Measurements from ENCODE around the gene KCTD21.

The KCTD21 gene

GRCh38 chr11:78218707-78219492 lies 30.5 kb upstream of the KCTD21 start:
- peak; percentile 37 for DNase-seq

DNA sequence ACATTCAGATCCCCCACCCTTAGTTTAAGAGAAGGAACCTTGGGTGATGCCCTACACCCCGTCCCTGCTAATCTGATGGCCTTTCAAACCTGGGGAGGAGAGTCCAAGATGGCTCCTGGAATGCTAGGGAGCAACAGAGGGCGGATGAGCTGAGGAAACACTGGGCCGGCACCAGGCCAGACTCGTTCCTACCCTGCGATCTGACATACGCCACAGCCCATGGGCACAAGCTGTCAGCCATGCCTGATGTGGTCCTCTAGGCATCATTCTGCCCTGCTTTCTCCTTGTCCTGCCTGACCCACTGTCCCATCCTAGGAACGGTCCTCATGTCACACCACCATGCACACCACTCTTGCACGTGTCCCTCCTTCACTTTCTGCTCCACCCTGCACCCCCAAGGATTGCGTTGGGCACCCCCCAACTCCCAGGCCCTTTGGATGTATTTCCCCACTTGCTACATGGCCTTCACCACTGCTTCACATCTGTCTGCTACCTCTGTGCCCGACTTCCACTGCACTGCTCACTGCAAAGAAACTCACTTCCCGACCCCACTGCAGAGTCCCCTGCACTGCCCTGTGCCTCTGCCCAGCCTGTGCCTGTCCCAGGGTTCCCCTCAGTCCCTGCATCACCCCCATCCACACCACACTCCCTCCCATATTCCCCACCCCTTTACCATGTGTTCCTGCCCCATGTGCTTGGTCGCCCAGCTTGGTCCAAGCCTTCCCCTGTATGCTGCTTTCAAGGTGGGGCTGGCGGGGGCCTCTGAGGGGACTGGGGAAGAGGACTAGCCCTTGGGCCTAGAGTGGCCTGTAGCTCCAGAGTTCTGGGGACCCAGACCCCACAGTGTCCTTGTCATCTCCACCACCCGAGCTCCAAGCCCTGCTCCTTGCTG lies 29.5 kb upstream of the KCTD21 start:
- DNase-seq = peak; percentile 29

DNA sequence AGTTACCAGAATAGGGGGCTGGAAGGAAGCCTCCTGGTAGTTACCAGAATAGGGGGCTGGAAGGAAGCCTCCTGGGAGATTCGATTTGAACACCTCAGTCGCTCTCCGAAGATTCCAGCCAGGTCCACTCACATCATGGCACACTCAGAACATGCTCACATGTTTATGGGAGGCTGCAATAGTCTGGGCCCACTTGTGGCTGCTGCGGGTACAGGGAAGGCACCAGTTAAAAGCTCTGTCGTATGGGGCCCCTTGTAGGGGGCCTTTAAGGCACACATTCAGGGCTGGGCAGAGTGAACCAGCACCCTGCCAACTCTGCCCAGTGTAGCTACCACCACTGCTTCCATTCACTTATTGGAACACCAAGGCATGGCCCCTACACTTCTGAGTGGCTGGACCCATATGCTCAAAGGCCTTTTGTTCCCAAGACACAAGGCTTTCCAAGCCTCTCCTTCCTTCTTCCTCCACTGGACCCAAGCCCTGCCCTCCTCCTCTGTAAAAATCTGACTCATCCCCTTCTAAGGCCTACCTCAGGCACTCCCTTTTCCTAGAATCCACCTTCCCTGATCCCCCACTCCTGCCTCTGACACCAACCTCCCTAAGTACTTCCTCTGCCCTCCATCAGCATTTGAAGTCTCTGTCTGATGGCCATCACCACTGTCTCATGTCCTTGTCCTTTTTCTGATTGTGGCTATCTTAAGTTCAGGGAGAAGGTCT lies 28.3 kb upstream of the KCTD21 start:
- DNase-seq = peak; percentile 42

- DNase-seq = peak; percentile 32
These were observed 27.6 kb upstream of the KCTD21 start for GRCh38 chr11:78216021-78216420.

GRCh38 chr11:78214331-78215194 lies 26.1 kb upstream of the KCTD21 start:
- DNase-seq = peak; percentile 28

GRCh38 chr11:78213526-78214330 lies 25.3 kb upstream of the KCTD21 start:
- no peak for DNase-seq

DNA sequence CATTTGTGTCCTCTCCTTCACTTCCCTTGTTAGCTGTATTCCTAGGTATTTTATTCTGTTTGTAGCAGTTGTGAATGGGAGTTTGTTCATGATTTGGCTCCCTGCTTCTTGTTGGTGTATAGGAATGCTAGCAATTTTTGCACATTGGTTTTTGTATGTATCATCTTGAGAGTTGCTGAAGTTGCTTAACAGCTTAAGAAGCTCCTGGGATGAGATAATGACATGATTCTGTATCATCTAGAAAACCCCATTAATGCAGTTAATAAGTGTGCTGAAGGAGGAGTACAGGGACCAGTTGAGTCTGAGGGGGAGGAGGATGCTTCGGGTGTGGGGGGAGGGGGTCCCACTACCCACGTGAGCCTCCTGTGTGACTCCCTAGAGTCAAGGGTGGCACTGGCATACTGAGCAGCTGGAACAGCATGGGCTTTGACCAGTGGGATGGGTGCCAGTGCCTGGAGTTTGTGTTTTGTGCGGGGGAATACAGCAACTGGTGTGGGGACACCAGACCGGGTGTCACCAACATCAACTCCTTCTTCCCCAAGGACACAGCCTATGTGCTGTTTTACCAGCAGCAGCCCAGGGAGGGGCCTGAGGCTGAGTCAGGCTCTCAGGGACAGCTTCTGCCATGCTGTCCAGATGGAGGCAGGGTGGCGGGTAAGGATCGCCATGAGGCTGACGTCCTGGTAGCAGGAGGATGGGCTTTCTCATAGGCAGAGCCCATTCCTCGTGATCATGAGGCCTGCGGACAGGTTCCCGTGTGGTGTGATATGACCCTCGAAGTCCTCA lies 24.4 kb upstream of the KCTD21 start:
- no peak for DNase-seq

- DNase-seq = no peak
These were observed 23.1 kb upstream of the KCTD21 start for GRCh38 chr11:78211565-78211964.

DNA sequence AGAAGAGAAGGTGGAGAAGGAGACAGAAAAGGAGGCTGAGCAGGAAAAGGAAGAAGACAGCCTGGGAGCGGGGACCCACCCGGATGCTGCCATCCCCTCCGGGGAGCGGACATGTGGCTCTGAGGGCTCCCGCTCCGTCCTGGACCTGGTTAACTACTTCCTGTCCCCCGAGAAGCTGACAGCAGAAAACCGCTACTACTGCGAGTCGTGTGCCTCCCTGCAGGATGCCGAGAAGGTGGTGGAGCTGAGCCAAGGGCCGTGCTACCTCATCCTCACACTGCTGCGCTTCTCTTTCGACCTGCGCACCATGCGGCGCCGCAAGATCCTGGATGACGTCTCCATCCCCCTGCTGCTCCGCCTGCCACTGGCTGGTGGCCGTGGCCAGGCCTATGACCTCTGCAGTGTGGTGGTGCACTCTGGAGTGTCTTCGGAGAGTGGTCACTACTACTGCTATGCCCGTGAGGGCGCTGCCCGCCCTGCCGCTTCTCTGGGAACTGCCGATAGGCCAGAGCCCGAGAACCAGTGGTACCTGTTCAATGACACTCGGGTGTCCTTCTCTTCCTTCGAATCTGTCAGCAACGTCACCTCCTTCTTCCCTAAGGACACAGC lies 21.7 kb upstream of the KCTD21 start:
- DNase-seq = no peak

DNA sequence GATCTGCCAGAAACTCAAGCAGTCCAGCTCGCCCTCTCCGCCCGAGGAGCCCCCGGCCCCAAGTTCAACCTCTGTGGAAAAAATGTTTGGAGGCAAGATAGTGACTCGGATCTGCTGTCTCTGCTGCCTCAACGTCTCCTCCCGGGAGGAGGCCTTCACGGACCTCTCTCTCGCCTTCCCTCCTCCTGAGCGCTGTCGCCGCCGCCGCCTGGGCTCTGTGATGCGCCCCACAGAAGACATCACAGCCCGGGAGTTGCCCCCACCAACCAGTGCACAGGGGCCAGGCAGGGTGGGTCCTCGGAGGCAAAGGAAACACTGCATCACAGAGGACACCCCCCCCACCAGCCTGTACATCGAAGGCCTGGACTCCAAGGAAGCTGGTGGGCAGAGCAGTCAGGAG lies 21.1 kb upstream of the KCTD21 start:
- DNase-seq = no peak

DNA sequence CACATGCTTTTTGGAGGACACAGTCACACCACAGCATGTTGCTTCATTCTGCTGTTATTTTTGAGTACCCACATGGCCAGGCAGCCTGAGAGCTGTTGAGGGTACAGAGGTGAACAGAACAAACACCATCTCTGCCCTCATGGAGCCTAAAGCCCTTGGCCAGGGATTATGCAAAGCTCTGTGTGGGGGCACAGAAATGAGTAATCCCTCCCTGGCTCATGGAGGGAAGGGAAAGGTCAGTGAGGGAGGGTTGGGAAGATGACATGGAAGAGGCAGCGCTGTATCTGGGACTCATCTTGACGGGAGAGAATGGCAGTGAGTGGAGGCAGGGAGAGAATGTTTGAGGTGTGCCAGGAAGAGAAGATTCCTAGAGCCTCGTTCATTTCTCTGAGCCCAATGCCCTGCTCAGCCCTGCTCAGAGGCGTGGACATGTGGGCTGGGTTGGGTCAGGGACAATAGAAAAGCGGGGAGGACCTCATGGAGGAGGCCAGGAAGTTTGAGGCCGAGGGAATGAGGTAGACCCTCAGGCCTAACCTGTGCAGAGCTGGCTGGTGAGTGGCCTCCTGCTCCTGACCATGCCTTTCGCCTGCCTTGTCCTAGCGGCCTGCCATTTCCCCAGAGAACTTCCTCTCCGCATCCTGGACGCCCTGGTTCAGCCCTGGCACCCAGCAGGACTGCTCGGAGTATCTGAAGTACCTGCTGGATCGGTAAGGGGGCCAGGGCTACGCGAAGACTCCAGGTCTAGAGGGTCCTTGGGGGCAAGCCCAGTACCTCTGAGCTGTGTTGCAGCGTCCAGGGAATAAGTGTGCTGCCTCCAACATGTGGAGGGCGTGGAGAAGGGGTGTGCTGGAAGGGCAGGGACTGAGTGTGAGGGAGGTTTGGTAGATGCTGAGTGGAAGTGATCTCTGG lies 20.1 kb upstream of the KCTD21 start:
- no peak for DNase-seq

GRCh38 chr11:78207532-78208256 lies 19.3 kb upstream of the KCTD21 start:
- DNase-seq = no peak

DNA sequence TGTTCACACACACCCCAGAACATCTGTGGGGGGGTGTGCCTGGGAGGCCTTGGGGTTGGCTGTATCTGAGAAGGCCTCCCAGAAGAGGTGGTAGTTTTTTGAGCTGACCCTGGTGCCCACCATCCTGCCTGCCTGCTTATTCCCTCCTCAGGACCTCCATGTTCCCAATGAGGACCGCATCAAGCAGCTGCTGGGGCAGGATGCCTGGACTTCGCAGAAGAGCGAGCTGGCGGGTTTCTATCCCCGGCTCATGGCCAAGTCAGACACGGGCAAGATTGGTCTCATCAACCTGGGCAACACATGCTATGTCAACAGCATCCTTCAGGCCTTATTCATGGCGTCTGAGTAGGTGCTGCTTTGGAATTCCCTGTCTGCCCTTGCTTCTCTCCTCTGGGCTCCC lies 17.3 kb upstream of the KCTD21 start:
- no peak for DNase-seq

DNA sequence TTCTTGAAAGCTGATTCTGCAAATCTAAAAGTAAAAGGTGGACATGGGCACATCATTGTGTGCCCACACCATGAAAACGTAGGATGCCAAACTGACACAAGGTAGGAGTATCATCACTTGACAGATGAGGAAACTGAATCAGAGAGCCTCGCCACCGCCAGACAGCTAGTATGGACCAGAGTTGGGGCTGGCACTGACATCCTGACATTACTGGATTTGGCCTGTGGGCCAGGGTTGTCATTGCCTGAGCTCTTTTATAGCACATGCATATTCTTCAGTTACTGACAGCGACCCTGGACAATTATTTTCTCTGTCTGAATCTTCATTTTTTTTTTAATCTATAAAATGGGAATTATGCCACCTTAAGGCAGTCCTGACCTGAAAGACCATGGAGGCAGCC lies 16.8 kb upstream of the KCTD21 start:
- DNase-seq = no peak

GRCh38 chr11:78203184-78203583 lies 14.8 kb upstream of the KCTD21 start:
- no peak for DNase-seq

- peak; percentile 70 for DNase-seq
These were observed 14.3 kb upstream of the KCTD21 start for GRCh38 chr11:78202733-78203167.

- no peak for DNase-seq
These were observed 12.8 kb upstream of the KCTD21 start for GRCh38 chr11:78201096-78201818.

- no peak for DNase-seq
These were observed 12.1 kb upstream of the KCTD21 start for GRCh38 chr11:78200553-78200952.

Measured in islet precursor cell (in vitro differentiated cells).